Neural crest cell (in vitro differentiated cells): ENCODE measurements around the gene TET1. TPM values are rescaled to one million over a fixed set of nuclear protein-coding genes. Genes with fewer than 3 reads are reported as not detected.
A peak's percentile ranks its signal among the peaks of the same experiment; 100 is the strongest.
"Not testable (repeated sequence)": the region's sequence is repeated elsewhere in the genome, so short reads cannot be mapped to it uniquely, and the experiment has no call there.

ENCODE experiments used
- DNase-seq: peaks from one replicate; pipeline ENCODE4 v3.0.0; 2021; ENCODE audit warnings: low read depth, mixed read lengths, low spot score
- H3K27ac Mint-ChIP-seq: one replicate; pipeline ENCODE4 v1.8.0; 2021; ENCODE audit warnings: mild to moderate bottlenecking, mixed read lengths; ENCODE audit not compliant: unreplicated experiment
- H3K27me3 Mint-ChIP-seq: 2 replicates; pipeline ENCODE4 v1.8.0; 2021; ENCODE audit warnings: low read depth, mild to moderate bottlenecking, mixed read lengths
- H3K36me3 Mint-ChIP-seq: 2 replicates; pipeline ENCODE4 v1.8.0; 2021; ENCODE audit warnings: low read depth, mild to moderate bottlenecking, mixed read lengths
- H3K4me1 Mint-ChIP-seq: 2 replicates; pipeline ENCODE4 v1.8.0; 2021; ENCODE audit warnings: mixed read lengths
- H3K4me3 Mint-ChIP-seq: one replicate; pipeline ENCODE4 v1.8.0; 2021; ENCODE audit warnings: mild to moderate bottlenecking, mixed read lengths
- H3K9me3 Mint-ChIP-seq: 2 replicates; pipeline ENCODE4 v1.8.0; 2021; ENCODE audit warnings: mixed read lengths
- CTCF ChIP-seq: fragments of 200-600 bp; sonication (generic); conservative IDR thresholded peaks from 2 replicates; pipeline ENCODE4 v1.5.0; 2021; ENCODE audit warnings: antibody characterized with exemption, mild to moderate bottlenecking
- total RNA-seq: library from RNA; stranded (reverse); gene quantifications from 2 replicates; pipeline ENCODE4 v1.2.1, GENCODE V29; 2021

TET1 gene
- total RNA-seq, 1 donor from 2014 or later = 27.7 TPM

DNA sequence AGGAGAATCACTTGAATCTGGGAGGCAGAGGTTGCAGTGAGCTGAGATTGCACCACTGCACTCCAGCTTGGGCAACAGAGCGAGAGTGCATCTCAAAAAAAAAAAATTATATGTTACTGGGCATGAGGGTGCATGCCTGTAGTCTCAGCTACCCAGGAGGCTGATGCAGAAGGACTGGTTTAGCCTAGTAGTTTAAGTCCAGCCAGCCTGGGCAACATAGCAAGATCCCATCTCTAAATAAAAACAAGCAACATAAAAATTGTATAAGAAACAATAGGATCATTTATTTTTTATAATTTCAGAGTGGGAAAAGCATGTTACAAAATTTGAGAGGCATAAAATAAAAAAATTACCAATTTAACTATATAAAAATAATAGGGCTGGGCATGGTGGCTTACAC, 145.4 kb downstream of the TET1 start:
- no peaks in the 10 kb centered on the region for H3K9me3 Mint-ChIP-seq
- no peak for DNase-seq
- H3K27ac Mint-ChIP-seq = no peak overlapping the region
- TF ChIP-seq CTCF = no peak
- H3K27me3 Mint-ChIP-seq = no peaks in the 10 kb centered on the region
- H3K4me3 Mint-ChIP-seq = no peak overlapping the region
- H3K4me1 Mint-ChIP-seq = no peaks in the 10 kb centered on the region
- H3K36me3 Mint-ChIP-seq = no peaks in the 10 kb centered on the region

GRCh38 chr10:68708987-68709386, 148.8 kb downstream of the TET1 start:
- H3K4me3 Mint-ChIP-seq, H3K27ac Mint-ChIP-seq, DNase-seq, H3K4me1 Mint-ChIP-seq, H3K27me3 Mint-ChIP-seq, H3K9me3 Mint-ChIP-seq, H3K36me3 Mint-ChIP-seq: not testable (repeated sequence)

- not testable (repeated sequence) for H3K4me3 Mint-ChIP-seq, H3K4me1 Mint-ChIP-seq, H3K9me3 Mint-ChIP-seq, H3K36me3 Mint-ChIP-seq, H3K27ac Mint-ChIP-seq, H3K27me3 Mint-ChIP-seq, DNase-seq
Measured at GRCh38 chr10:68713065-68713464, 152.9 kb downstream of the TET1 start.

- TF ChIP-seq CTCF = no peak
- Mint-ChIP-seq H3K9me3 (peaks cover 2% of the 10 kb centered on the region), H3K27ac (no peak overlapping the region), H3K36me3 (peaks cover 6% of the 10 kb centered on the region), H3K27me3 (peaks cover 4% of the 10 kb centered on the region), H3K4me3 (no peak overlapping the region), H3K4me1 (peaks cover 12% of the 10 kb centered on the region)
- DNase-seq = no peak
Measured at GRCh38 chr10:68717435-68717834, 157.3 kb downstream of the TET1 start.

DNA sequence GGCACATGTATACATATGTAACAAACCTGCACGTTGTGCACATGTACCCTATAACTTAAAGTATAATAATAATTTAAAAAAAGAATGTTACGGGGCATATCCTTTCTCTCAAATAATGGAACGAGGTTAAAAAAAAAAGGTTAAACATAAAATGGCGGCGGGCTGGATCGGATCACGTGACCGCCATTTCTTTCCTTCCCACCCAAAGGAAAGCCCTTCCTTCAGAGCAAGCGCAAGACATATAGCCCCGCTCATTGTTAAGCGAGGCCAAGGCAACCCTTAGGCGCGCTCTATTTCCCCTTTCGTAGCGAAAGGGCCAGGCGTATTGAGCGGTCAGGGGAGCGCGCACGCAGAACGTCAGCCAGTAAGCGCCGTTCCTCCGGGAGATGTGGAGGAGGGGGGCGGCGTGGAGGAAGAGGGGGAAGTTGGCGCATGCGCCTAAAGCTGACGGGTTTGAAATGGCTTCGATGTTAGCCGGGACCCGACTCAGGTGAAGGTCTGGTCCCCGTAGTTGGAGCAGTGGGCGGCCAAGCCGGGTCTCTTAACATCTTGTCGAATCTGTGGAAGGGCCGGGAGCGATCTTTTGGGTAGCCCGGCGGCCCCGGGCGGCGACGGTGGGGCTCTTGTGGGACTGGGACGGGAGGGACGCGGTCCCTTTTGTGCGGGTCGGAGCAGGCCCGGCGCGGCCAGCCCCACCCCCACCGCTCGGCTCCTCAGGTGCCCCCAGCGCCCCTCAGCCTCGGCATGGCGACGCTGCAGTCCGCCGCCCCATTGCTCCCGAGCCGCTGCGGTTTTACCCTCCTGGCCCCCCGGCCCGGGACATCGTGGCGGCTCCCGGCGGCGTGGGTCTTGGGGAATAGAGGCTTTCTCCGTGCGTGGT, 160.9 kb downstream of the TET1 start, which contains the start of gene CCAR1:
Gene CCAR1, plus strand, starts transcription at position 447 of the 880 bp plus-strand sequence. CDS start 1,266 bp downstream, outside the sequence.
- peaks cover 2% of the 10 kb centered on the region for H3K9me3 Mint-ChIP-seq
- H3K4me3 Mint-ChIP-seq = peak within 1 kb of the TSS; percentile 99
- DNase-seq = peak; percentile 97
- peaks cover 4% of the 10 kb centered on the region for H3K27me3 Mint-ChIP-seq
- no peak for TF ChIP-seq CTCF
- H3K27ac Mint-ChIP-seq = peak within 1 kb of the TSS; percentile 100
- H3K4me1 Mint-ChIP-seq = peaks cover 16% of the 10 kb centered on the region
- H3K36me3 Mint-ChIP-seq = peaks cover 12% of the 10 kb centered on the region

DNA sequence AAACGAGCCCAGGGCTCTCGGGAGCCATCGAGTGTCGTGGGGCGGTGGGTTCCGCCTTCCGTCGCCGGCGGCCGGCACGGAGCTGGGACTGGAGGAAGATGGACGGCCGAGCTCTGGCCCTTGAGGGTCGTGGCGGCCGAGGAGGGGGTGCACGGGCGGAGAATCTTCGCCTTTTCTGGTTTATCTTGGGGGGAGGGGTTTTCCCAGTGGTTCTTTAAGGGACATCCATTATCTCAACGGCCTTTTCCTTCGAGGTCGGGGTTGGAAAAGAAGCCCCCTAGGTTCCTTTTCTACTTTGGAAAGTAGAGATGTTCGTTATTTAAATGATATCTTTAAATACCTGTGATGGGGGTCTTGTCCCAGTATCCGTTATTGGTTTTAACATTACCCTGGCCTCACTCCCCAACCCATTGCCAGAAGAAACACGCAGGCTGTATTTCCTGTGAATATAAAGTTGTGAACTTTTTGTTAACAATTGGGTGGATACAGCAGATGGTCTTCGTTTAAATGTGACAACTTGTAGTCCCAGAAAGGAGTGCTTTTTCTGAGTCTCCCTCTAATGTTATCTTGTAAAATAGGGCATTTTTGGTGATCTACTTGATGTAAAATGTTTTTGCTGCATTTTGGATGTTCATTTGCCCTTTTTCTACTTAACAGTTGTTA, 161.7 kb downstream of the TET1 start:
- Mint-ChIP-seq H3K9me3 (peaks cover 2% of the 10 kb centered on the region), H3K27me3 (peaks cover 4% of the 10 kb centered on the region), H3K36me3 (peaks cover 12% of the 10 kb centered on the region), H3K4me1 (peaks cover 16% of the 10 kb centered on the region), H3K27ac (peak overlapping the region; percentile 97), H3K4me3 (peak overlapping the region; percentile 99)
- TF ChIP-seq CTCF = no peak
- no peak for DNase-seq
